ENCODE results near the gene GOT1.

Gene GOT1

GRCh38 chr10:99358101-99358500 lies 72.3 kb downstream of the GOT1 start:
- no peak for DNase-seq (ENCODE audit: low read depth in 2 of 2)

DNA sequence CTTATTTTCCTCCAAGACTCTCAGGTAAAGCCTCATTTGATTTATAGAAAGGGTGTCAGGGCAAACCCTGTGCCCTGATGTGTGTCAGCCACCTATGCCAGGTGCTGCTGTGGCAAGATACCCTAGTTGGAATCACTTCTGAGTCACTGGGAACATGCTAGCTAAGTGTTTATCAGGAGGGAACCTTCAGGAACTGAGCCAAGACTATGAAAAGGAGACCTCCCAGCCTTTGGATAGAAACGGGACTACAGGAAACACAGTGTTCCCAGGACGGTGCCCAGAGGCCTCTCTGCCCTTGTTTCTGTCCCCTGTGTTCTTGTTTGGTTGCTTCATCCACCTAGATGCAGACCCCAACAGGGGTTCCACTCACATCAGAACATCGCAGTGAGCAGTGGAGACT lies 72.7 kb downstream of the GOT1 start:
- DNase-seq (ENCODE audit: low read depth in 2 of 2), result no peak

- no peak for DNase-seq (ENCODE audit: low read depth in 2 of 2)
Measured at GRCh38 chr10:99353182-99353581, 77.2 kb downstream of the GOT1 start.

- DNase-seq (ENCODE audit: low read depth in 2 of 2), result no peak
Measured at GRCh38 chr10:99347672-99348071, 82.8 kb downstream of the GOT1 start.

All from stimulated activated CD4-positive, alpha-beta T cell treated with anti-CD3 and anti-CD28 coated beads, Interleukin-12 subunit alpha, Interleukin-12 subunit beta, amount 100 ng/mL, for 24 hours (primary cell).